ENCODE measurements around the gene SELE. TPM values are rescaled to one million over a fixed set of nuclear protein-coding genes. Genes with fewer than 3 reads are reported as not detected.

The SELE gene
- polyA plus RNA-seq, 1 donor from 2014 or later = not detected

DNA sequence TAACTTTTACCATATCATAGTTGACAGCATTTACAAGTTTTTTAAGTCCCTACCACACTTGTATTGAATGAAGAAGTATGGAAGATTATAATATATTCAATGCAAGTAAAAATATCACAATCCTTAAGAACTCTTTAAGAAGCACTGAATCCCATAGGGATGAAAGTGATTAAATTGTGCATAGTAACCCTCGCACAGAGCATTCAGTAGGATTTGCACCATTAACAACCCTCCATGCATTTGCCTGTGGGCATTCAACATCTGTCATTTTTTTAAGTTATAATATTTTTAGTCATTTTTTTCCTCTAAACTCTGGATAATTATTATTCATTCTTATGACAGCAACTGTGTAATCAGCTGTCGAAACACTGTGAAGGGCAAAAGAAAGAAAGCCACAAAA lies 10.1 kb downstream of the SELE start:
- Histone ChIP-seq H3K27ac (ENCODE audit: low read length) (no peak overlapping the region), H3F3A (ENCODE audit: insufficient read depth, low read length, poor library complexity, severe bottlenecking) (no peaks in the 10 kb centered on the region), H2AFZ (ENCODE audit: low read depth, low read length) (no peak overlapping the region), H3K4me2 (ENCODE audit: low read length) (no peak overlapping the region), H3K9ac (ENCODE audit: low read length) (no peak overlapping the region), H4K20me1 (ENCODE audit: insufficient read depth) (no peaks in the 10 kb centered on the region), H3K9me3 (ENCODE audit: low read length) (no peaks in the 10 kb centered on the region), H3K4me3 (ENCODE audit: low read length) (no peak overlapping the region), H3K27me3 (ENCODE audit: insufficient read depth, low read depth, low read length) (no peaks in the 10 kb centered on the region), H3K79me2 (replicated peaks; ENCODE audit: insufficient read depth, low read length) (no peaks in the 10 kb centered on the region), H3K36me3 (ENCODE audit: insufficient read depth, low read length) (no peaks in the 10 kb centered on the region), H3K9me2 (ENCODE audit: insufficient read depth, low read length) (no peaks in the 10 kb centered on the region)
- no peak for TF ChIP-seq EZH2 (IDR thresholded peaks at IDR 0.05; ENCODE audit: borderline replicate concordance, insufficient read depth, low read length, poor library complexity, severe bottlenecking)
- TF ChIP-seq TAF1 (IDR thresholded peaks at IDR 0.05; ENCODE audit: low read depth) = no peak
- TF ChIP-seq MXI1 (conservative IDR thresholded peaks at IDR 0.05; ENCODE audit: poor library complexity, severe bottlenecking) = no peak
- TF ChIP-seq, protein P1, sequence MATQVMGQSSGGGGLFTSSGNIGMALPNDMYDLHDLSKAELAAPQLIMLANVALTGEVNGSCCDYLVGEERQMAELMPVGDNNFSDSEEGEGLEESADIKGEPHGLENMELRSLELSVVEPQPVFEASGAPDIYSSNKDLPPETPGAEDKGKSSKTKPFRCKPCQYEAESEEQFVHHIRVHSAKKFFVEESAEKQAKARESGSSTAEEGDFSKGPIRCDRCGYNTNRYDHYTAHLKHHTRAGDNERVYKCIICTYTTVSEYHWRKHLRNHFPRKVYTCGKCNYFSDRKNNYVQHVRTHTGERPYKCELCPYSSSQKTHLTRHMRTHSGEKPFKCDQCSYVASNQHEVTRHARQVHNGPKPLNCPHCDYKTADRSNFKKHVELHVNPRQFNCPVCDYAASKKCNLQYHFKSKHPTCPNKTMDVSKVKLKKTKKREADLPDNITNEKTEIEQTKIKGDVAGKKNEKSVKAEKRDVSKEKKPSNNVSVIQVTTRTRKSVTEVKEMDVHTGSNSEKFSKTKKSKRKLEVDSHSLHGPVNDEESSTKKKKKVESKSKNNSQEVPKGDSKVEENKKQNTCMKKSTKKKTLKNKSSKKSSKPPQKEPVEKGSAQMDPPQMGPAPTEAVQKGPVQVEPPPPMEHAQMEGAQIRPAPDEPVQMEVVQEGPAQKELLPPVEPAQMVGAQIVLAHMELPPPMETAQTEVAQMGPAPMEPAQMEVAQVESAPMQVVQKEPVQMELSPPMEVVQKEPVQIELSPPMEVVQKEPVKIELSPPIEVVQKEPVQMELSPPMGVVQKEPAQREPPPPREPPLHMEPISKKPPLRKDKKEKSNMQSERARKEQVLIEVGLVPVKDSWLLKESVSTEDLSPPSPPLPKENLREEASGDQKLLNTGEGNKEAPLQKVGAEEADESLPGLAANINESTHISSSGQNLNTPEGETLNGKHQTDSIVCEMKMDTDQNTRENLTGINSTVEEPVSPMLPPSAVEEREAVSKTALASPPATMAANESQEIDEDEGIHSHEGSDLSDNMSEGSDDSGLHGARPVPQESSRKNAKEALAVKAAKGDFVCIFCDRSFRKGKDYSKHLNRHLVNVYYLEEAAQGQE (IDR thresholded peaks at IDR 0.05; ENCODE audit: borderline replicate concordance) = no peak
- no peak for TF ChIP-seq RAD21 (conservative IDR thresholded peaks at IDR 0.05)
- TF ChIP-seq POLR2AphosphoS5 (IDR thresholded peaks at IDR 0.05) = no peak
- TF ChIP-seq EP300 (conservative IDR thresholded peaks at IDR 0.05; ENCODE audit: poor library complexity, severe bottlenecking) = no peak
- TF ChIP-seq SMC3 (conservative IDR thresholded peaks at IDR 0.05; ENCODE audit: poor library complexity) = no peak
- TF ChIP-seq, protein P2, sequence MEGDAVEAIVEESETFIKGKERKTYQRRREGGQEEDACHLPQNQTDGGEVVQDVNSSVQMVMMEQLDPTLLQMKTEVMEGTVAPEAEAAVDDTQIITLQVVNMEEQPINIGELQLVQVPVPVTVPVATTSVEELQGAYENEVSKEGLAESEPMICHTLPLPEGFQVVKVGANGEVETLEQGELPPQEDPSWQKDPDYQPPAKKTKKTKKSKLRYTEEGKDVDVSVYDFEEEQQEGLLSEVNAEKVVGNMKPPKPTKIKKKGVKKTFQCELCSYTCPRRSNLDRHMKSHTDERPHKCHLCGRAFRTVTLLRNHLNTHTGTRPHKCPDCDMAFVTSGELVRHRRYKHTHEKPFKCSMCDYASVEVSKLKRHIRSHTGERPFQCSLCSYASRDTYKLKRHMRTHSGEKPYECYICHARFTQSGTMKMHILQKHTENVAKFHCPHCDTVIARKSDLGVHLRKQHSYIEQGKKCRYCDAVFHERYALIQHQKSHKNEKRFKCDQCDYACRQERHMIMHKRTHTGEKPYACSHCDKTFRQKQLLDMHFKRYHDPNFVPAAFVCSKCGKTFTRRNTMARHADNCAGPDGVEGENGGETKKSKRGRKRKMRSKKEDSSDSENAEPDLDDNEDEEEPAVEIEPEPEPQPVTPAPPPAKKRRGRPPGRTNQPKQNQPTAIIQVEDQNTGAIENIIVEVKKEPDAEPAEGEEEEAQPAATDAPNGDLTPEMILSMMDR (IDR thresholded peaks at IDR 0.05; ENCODE audit: poor library complexity, severe bottlenecking) = no peak

DNA sequence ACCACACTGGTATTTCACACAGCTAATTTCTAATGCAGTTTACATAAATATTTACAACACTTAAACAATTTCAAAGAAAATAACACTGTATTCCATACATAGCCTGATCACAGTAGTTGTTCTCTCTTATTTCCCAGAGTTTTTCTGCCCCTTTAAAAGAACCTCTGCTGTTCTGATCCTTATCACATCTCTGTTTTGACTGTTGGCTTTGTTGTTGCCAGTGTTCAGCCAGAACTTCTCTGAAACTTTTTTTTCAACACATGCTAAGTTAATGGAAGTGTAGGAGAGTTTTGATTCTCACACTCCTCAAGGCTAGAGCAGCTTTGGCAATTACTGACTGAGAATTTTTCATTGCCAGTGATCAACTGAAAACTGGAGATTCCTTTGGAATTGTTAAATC lies 11.1 kb downstream of the SELE start:
- Histone ChIP-seq H3K36me3 (ENCODE audit: insufficient read depth, low read length) (no peaks in the 10 kb centered on the region), H3K4me2 (ENCODE audit: low read length) (no peak overlapping the region)

More for the DNA sequence above, 11.1 kb downstream of the SELE start:
- Histone ChIP-seq H3K79me2 (replicated peaks; ENCODE audit: insufficient read depth, low read length) (no peaks in the 10 kb centered on the region), H3K27ac (ENCODE audit: low read length) (no peak overlapping the region), H4K20me1 (ENCODE audit: insufficient read depth) (no peaks in the 10 kb centered on the region), H3F3A (ENCODE audit: insufficient read depth, low read length, poor library complexity, severe bottlenecking) (no peaks in the 10 kb centered on the region), H3K4me3 (ENCODE audit: low read length) (no peak overlapping the region), H3K9ac (ENCODE audit: low read length) (no peak overlapping the region), H3K9me2 (ENCODE audit: insufficient read depth, low read length) (no peaks in the 10 kb centered on the region), H3K9me3 (ENCODE audit: low read length) (no peaks in the 10 kb centered on the region), H2AFZ (ENCODE audit: low read depth, low read length) (no peak overlapping the region), H3K27me3 (ENCODE audit: insufficient read depth, low read depth, low read length) (no peaks in the 10 kb centered on the region)
- TF ChIP-seq SMC3 (conservative IDR thresholded peaks at IDR 0.05; ENCODE audit: poor library complexity) (no peak), EZH2 (IDR thresholded peaks at IDR 0.05; ENCODE audit: borderline replicate concordance, insufficient read depth, low read length, poor library complexity, severe bottlenecking) (no peak), MXI1 (conservative IDR thresholded peaks at IDR 0.05; ENCODE audit: poor library complexity, severe bottlenecking) (no peak), TAF1 (IDR thresholded peaks at IDR 0.05; ENCODE audit: low read depth) (no peak), RAD21 (conservative IDR thresholded peaks at IDR 0.05) (no peak), EP300 (conservative IDR thresholded peaks at IDR 0.05; ENCODE audit: poor library complexity, severe bottlenecking) (no peak), POLR2AphosphoS5 (IDR thresholded peaks at IDR 0.05) (no peak)
- TF ChIP-seq, protein P2 (IDR thresholded peaks at IDR 0.05; ENCODE audit: poor library complexity, severe bottlenecking) = no peak
- TF ChIP-seq, protein P1 (IDR thresholded peaks at IDR 0.05; ENCODE audit: borderline replicate concordance) = no peak
